MCF 10A (cell line): ENCODE data around the gene COL27A1. TPM values are rescaled to one million over a fixed set of nuclear protein-coding genes. Genes with fewer than 3 reads are reported as not detected.

ENCODE experiments used
- BruUV-seq: library from RNA; stranded (reverse); fragments of 400-500 nt; replicated peaks from 2 replicates; lab custom pipeline; 2021; lab: Mats Ljungman, UMichigan
- CTCF ChIA-PET: fragments of 300-600 bp; sonication (Branson Sonifier 250); formaldehyde crosslinking; extraction: SDS; loops from one replicate; lab custom pipeline; 2021; ENCODE audit warnings: antibody characterized with exemption, inconsistent platforms; lab: Yijun Ruan, JAX
- POLR2A ChIA-PET: fragments of 300-600, 350-650 bp; sonication (Branson Sonifier 250); formaldehyde crosslinking; extraction: SDS; loops from one replicate; lab custom pipeline; 2020; ENCODE audit warnings: antibody characterized with exemption, inconsistent platforms; lab: Yijun Ruan, JAX
- DNase-seq: peaks from one replicate; pipeline ENCODE4 v3.0.0-alpha.2; 2018; ENCODE audit not compliant: unreplicated experiment
- H3K27ac Mint-ChIP-seq: one replicate; pipeline ENCODE4 v1.8.0; 2022; ENCODE audit warnings: mild to moderate bottlenecking, low read depth, mixed read lengths; ENCODE audit not compliant: unreplicated experiment
- H3K27me3 Mint-ChIP-seq: one replicate; pipeline ENCODE4 v1.8.0; 2022; ENCODE audit warnings: mixed read lengths; ENCODE audit not compliant: insufficient read depth, unreplicated experiment
- H3K36me3 Mint-ChIP-seq: one replicate; pipeline ENCODE4 v1.8.0; 2022; ENCODE audit warnings: mild to moderate bottlenecking, moderate library complexity, mixed read lengths; ENCODE audit not compliant: insufficient read depth, unreplicated experiment
- H3K4me1 Mint-ChIP-seq: one replicate; pipeline ENCODE4 v1.8.0; 2022; ENCODE audit warnings: mixed read lengths; ENCODE audit not compliant: insufficient read depth, unreplicated experiment
- H3K4me3 Mint-ChIP-seq: one replicate; pipeline ENCODE4 v1.8.0; 2022; ENCODE audit warnings: mild to moderate bottlenecking, moderate library complexity, mixed read lengths; ENCODE audit not compliant: unreplicated experiment
- H3K9me3 Mint-ChIP-seq: one replicate; pipeline ENCODE4 v1.8.0; 2022; ENCODE audit warnings: mixed read lengths; ENCODE audit not compliant: unreplicated experiment
- CTCF ChIP-seq: fragments of 200-600 bp; IDR thresholded peaks from one replicate; pipeline ENCODE4 v1.8.0; 2022; ENCODE audit warnings: antibody characterized with exemption, mild to moderate bottlenecking; ENCODE audit not compliant: unreplicated experiment
- intact Hi-C: fragments of 100-400 bp; cut with micrococcal nuclease; formaldehyde crosslinking; loops from 2 replicates; pipeline ENCODE4 v1.14.1; 2022
- total RNA-seq: library from RNA; stranded (reverse); gene quantifications from 2 replicates; pipeline ENCODE4 v1.2.3, GENCODE V29; 2022

Gene COL27A1
- total RNA-seq, 1 experiment from 2014 or later = 2.9 TPM

- TF ChIP-seq CTCF = no peak
- H3K4me3 Mint-ChIP-seq = no peak overlapping the region
- H3K9me3 Mint-ChIP-seq = peaks cover 7% of the 10 kb centered on the region
- no peak overlapping the region for H3K27ac Mint-ChIP-seq
- ChIA-PET POLR2A (no interaction called here), CTCF (interaction anchor here (1.0 to 2.4 kb wide), 2 partner anchors 9 to 14 kb away, joined by 3 to 9 read pairs; no protein-coding TSS in a partner anchor)
- H3K27me3 Mint-ChIP-seq = peaks cover 42% of the 10 kb centered on the region
- intact Hi-C loops = no loop called here
- H3K36me3 Mint-ChIP-seq = no peaks in the 10 kb centered on the region
- no peak for DNase-seq
- BruUV-seq = no TSS peak
- no peaks in the 10 kb centered on the region for H3K4me1 Mint-ChIP-seq
Measured at GRCh38 chr9:114121227-114122135, 33.9 kb upstream of the COL27A1 start.

DNA sequence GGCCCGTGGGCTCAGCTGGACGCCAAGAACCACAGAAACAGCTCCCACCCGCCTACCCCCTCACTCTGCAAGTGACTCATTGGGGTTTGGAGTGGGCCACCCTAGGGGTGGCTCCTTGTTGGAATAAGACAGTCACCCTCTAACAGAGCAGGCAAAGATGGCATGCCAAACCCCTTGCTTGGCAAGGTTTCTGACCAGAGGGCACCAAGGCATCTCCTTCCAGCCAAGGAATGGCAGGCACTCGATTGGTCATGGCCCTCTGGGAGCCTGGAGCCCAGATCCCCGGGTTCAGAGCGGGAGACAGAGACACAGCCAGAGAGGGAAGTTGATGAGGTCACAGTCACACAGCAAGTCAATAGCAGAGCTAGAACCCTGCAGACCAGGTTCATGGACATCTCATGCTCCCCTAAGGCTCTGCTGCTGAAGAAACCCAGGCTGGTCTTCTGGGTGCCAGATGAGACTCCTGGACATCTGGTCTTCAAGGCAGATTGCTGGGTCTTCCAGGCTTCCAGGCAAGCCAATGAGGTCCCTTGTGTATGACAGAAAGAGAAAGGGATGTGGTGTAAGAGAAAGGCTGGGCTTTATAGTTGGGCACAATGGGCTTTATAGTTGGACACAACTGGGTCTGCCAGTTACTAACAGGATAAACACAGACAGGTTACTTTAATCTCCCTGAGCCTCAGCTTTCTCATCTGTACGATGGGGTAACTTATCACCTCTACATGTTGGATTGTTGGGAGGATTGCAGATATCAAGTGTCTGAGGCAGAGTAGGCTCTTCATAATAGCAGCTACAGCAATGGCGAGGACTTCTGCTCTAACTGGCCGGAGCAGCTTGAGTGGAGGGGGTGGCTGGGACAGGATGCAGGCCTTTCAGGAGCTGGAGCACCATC lies 33.0 kb upstream of the COL27A1 start:
- POLR2A ChIA-PET = interaction anchor here (0.6 kb wide), 1 partner anchor 1034 kb away, joined by 8 read pairs; no protein-coding TSS in a partner anchor
- BruUV-seq = no TSS peak
- DNase-seq = no peak
- H3K27ac Mint-ChIP-seq = no peak overlapping the region
- CTCF ChIA-PET = interaction anchor here (1.0 to 2.4 kb wide), 3 partner anchors 14 to 169 kb away, joined by 6 to 9 read pairs (median 7); no protein-coding TSS in a partner anchor
- H3K9me3 Mint-ChIP-seq = peaks cover 7% of the 10 kb centered on the region
- intact Hi-C loops = no loop called here
- peaks cover 46% of the 10 kb centered on the region for H3K27me3 Mint-ChIP-seq
- H3K36me3 Mint-ChIP-seq = peaks cover 4% of the 10 kb centered on the region
- no peaks in the 10 kb centered on the region for H3K4me1 Mint-ChIP-seq
- H3K4me3 Mint-ChIP-seq = no peak overlapping the region
- no peak for TF ChIP-seq CTCF

GRCh38 chr9:114123031-114123977 lies 32.0 kb upstream of the COL27A1 start:
- H3K4me3 Mint-ChIP-seq = no peak overlapping the region
- no peak for DNase-seq
- peaks cover 7% of the 10 kb centered on the region for H3K9me3 Mint-ChIP-seq
- H3K4me1 Mint-ChIP-seq = no peaks in the 10 kb centered on the region
- no peak overlapping the region for H3K27ac Mint-ChIP-seq
- peaks cover 46% of the 10 kb centered on the region for H3K27me3 Mint-ChIP-seq
- intact Hi-C loops = no loop called here
- ChIA-PET POLR2A (interaction anchor here (0.6 kb wide), 1 partner anchor 1033 kb away, joined by 8 read pairs; no protein-coding TSS in a partner anchor), CTCF (interaction anchor here (0.6 to 2.4 kb wide), 4 partner anchors 11 to 168 kb away, joined by 3 to 9 read pairs (median 6); no protein-coding TSS in a partner anchor)
- peaks cover 6% of the 10 kb centered on the region for H3K36me3 Mint-ChIP-seq
- TF ChIP-seq CTCF = no peak
- no TSS peak for BruUV-seq
